NCI-H2196 treated with DMSO at 0.1 percent for 48 hours (cell line): ENCODE results near the gene RPP14.
"Not testable (repeated sequence)": the region's sequence is repeated elsewhere in the genome, so short reads cannot be mapped to it uniquely, and the experiment has no call there.

ENCODE experiments used
- DNase-seq: peaks from one replicate; lab custom pipeline; 2025; ENCODE audit not compliant: unreplicated experiment; lab: John Stamatoyannopoulos, UW

The RPP14 gene

GRCh38 chr3:58305882-58306711 is at the start of gene RPP14, which contains the start of gene HTD2:
Gene RPP14 (plus strand): TSS chr3:58306245. CDS start chr3:58310330, 4,085 bp downstream.
Gene HTD2 (plus strand): TSS chr3:58306520. CDS start chr3:58317614, 11,094 bp downstream.
- DNase-seq: peak; percentile 69

- DNase-seq: no peak
Observed at GRCh38 chr3:58256511-58256910, 49.5 kb upstream of the RPP14 start.

GRCh38 chr3:58258392-58259055 is 47.5 kb upstream of the RPP14 start:
- DNase-seq: no peak

- no peak for DNase-seq
Observed at GRCh38 chr3:58260261-58260731, 45.7 kb upstream of the RPP14 start.

GRCh38 chr3:58260733-58261132 is 45.3 kb upstream of the RPP14 start:
- no peak for DNase-seq

GRCh38 chr3:58261954-58262666 is 43.9 kb upstream of the RPP14 start:
- DNase-seq: no peak

- DNase-seq: no peak
Observed at GRCh38 chr3:58266577-58266976, 39.5 kb upstream of the RPP14 start.

- DNase-seq: not testable (repeated sequence)
Observed at GRCh38 chr3:58267543-58267942, 38.5 kb upstream of the RPP14 start.

GRCh38 chr3:58269356-58269755 is 36.7 kb upstream of the RPP14 start:
- DNase-seq: no peak

- DNase-seq: no peak
Observed at GRCh38 chr3:58270485-58270884, 35.6 kb upstream of the RPP14 start.

- DNase-seq: no peak
Observed at GRCh38 chr3:58271901-58272501, 34.0 kb upstream of the RPP14 start.

GRCh38 chr3:58272891-58273290 is 33.2 kb upstream of the RPP14 start:
- no peak for DNase-seq

GRCh38 chr3:58273362-58273761 is 32.7 kb upstream of the RPP14 start:
- not testable (repeated sequence) for DNase-seq

GRCh38 chr3:58274027-58274614 is 31.9 kb upstream of the RPP14 start:
- DNase-seq: no peak

GRCh38 chr3:58281069-58281468 is 25.0 kb upstream of the RPP14 start:
- no peak for DNase-seq

- no peak for DNase-seq
Observed at GRCh38 chr3:58285334-58285733, 20.7 kb upstream of the RPP14 start.

- DNase-seq: no peak
Observed at GRCh38 chr3:58287354-58287753, 18.7 kb upstream of the RPP14 start.

- no peak for DNase-seq
Observed at GRCh38 chr3:58288011-58288728, 17.9 kb upstream of the RPP14 start.

- DNase-seq: not testable (repeated sequence)
Observed at GRCh38 chr3:58288964-58289613, 17.0 kb upstream of the RPP14 start.
